Measurements from ENCODE around the gene SALL2.
"Not testable (repeated sequence)": the region's sequence is repeated elsewhere in the genome, so short reads cannot be mapped to it uniquely, and the experiment has no call there.

SALL2 gene

DNA sequence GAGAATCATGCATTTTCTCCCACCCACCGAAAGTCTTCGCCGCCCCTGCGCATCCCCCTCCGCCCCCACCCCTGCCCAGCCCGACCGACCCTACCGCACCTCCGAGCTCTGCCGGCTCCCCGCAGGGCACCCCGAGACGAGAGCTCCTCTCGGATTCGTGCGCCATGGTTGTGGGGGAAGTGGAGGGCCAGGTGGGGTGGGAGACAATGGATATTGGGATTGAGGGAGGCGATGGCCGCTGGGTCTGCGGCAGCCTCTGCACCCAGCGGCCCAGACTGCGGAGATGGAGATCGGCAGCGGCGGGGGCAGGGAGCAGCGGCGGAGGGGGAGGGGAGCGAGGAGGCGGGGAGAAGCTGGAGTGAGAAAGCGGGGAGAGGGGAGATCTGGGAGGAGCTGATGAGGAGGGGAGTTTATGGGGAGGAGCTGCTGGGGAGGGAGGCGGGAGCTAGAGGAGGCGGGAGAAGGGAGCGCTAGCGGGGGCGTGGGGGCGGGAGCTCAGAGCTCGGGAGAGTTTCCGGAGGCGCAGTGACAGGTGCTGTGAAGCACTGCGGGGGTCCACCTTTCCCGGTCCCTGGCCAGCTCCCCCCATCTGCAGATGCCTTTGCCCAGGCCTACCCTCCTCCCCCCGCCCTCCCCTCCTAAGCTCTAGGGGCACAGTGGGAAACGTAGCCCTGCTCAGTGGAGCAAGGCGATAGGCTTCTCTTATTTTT, at the start of gene SALL2:
Gene SALL2 (minus strand): TSS at position 385 of the 710 bp plus-strand sequence. CDS start 219 bp downstream, at position 166.
- H3K27me3 ChIP-seq (ENCODE audit: control insufficient read depth, insufficient read depth, low read length), result no peaks in the 10 kb centered on the region
- peak within 1 kb of the TSS; percentile 87 for H3K27ac ChIP-seq (ENCODE audit: low read depth, low read length)
- peaks cover 66% of the 10 kb centered on the region for H3K4me1 ChIP-seq (ENCODE audit: control insufficient read depth, insufficient read depth, low read length)
- peak within 1 kb of the TSS; percentile 82 for H3K4me3 ChIP-seq (ENCODE audit: low read depth, low read length)
- H3K9ac ChIP-seq (ENCODE audit: low read length), result peak within 1 kb of the TSS; percentile 84
- H3K36me3 ChIP-seq (ENCODE audit: control insufficient read depth, insufficient read depth, low read length), result peaks cover 44% of the 10 kb centered on the region
- no peaks in the 10 kb centered on the region for H3K9me3 ChIP-seq (ENCODE audit: control insufficient read depth, insufficient read depth, low read depth, low read length)

DNA sequence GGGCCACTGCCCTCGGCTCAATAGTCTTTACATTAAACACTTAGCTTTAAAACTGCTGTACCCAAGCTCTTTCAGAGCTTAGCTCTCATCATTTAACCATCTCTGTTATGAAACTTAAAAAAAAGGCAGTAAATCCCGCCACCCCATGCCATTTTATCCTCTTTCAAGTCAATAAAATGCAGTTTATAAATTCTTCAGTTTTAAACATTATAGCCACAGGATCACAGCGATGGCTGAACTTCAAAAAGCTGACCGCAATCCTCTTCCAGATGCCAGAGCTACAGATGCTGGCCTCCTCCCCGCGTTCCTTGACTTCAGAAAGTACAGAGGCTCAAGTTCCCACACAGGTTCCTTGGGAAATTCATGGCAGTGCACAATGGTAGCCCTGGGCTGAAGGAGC, 49.5 kb upstream of the SALL2 start:
- H3K36me3 ChIP-seq (ENCODE audit: control insufficient read depth, insufficient read depth, low read length), result no peaks in the 10 kb centered on the region
- H3K4me1 ChIP-seq (ENCODE audit: control insufficient read depth, insufficient read depth, low read length), result no peaks in the 10 kb centered on the region
- no peak overlapping the region for H3K4me3 ChIP-seq (ENCODE audit: low read depth, low read length)
- no peaks in the 10 kb centered on the region for H3K27me3 ChIP-seq (ENCODE audit: control insufficient read depth, insufficient read depth, low read length)
- H3K9ac ChIP-seq (ENCODE audit: low read length), result no peak overlapping the region
- no peaks in the 10 kb centered on the region; the same call in 1 of the 2 replicates for H3K9me3 ChIP-seq (ENCODE audit: control insufficient read depth, insufficient read depth, low read depth, low read length)
- no peak overlapping the region for H3K27ac ChIP-seq (ENCODE audit: low read depth, low read length)

DNA sequence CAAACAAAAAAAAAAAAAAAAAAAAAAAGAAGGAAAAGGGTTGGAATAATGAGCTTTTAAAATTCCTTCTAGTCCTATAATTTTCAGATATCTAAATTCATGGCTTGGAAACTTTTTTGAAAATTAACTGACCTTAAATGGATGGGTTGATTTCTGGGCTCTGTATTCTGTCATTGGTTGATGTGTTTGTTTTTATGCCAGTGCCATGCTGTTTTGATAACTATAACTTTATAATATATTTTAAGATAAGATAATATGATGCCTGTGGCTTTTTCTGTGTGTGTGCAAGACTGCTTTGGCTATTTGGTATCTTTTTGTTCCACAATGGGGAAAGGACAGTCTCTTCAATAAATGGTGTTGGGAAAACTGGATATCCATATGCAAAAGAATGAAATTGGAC, 46.5 kb upstream of the SALL2 start:
- no peak overlapping the region for H3K9ac ChIP-seq (ENCODE audit: low read length)
- no peaks in the 10 kb centered on the region for H3K4me1 ChIP-seq (ENCODE audit: control insufficient read depth, insufficient read depth, low read length)
- H3K27me3 ChIP-seq (ENCODE audit: control insufficient read depth, insufficient read depth, low read length), result no peaks in the 10 kb centered on the region
- no peak overlapping the region for H3K27ac ChIP-seq (ENCODE audit: low read depth, low read length)
- H3K4me3 ChIP-seq (ENCODE audit: low read depth, low read length), result no peak overlapping the region
- H3K9me3 ChIP-seq (ENCODE audit: control insufficient read depth, insufficient read depth, low read depth, low read length), result no peaks in the 10 kb centered on the region; the same call in 1 of the 2 replicates
- H3K36me3 ChIP-seq (ENCODE audit: control insufficient read depth, insufficient read depth, low read length), result no peaks in the 10 kb centered on the region

DNA sequence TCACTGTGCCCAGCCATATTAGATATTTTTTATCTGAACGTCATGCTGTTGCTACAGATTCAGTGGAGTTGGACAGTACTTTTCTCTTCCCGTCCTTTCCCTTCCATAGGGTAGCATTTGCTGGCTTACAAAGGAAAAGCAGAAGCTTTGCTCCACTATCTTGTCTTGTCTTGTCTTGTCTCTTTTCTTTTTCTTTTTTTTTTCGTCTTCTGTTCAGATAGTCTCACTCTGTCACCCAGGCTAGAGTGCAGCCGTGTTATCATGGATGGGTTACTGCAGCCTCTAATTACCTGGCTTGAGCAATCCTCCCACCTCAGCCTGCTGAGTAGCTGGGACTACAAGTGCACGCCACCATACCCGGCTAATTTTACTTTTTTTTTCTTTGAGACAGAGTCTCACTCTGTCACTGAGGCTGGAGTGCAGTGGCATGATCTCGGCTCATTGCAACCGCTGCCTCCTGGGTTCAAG, 32.6 kb upstream of the SALL2 start:
- Histone ChIP-seq H3K4me3 (ENCODE audit: low read depth, low read length) (no peak overlapping the region), H3K4me1 (ENCODE audit: control insufficient read depth, insufficient read depth, low read length) (peaks cover 18% of the 10 kb centered on the region), H3K27me3 (ENCODE audit: control insufficient read depth, insufficient read depth, low read length) (no peaks in the 10 kb centered on the region), H3K9me3 (ENCODE audit: control insufficient read depth, insufficient read depth, low read depth, low read length) (no peaks in the 10 kb centered on the region), H3K27ac (ENCODE audit: low read depth, low read length) (0 out of 2 replicates have a peak overlapping the region, but pooled peaks have one; percentile 49), H3K36me3 (ENCODE audit: control insufficient read depth, insufficient read depth, low read length) (no peaks in the 10 kb centered on the region), H3K9ac (ENCODE audit: low read length) (peak overlapping the region; percentile 8)

- no peaks in the 10 kb centered on the region for H3K27me3 ChIP-seq (ENCODE audit: control insufficient read depth, insufficient read depth, low read length)
- peak overlapping the region; percentile 14 for H3K4me3 ChIP-seq (ENCODE audit: low read depth, low read length)
- no peaks in the 10 kb centered on the region for H3K9me3 ChIP-seq (ENCODE audit: control insufficient read depth, insufficient read depth, low read depth, low read length)
- H3K4me1 ChIP-seq (ENCODE audit: control insufficient read depth, insufficient read depth, low read length), result peaks cover 27% of the 10 kb centered on the region
- H3K9ac ChIP-seq (ENCODE audit: low read length), result peak overlapping the region; percentile 61
- H3K36me3 ChIP-seq (ENCODE audit: control insufficient read depth, insufficient read depth, low read length), result no peaks in the 10 kb centered on the region
- peak overlapping the region; percentile 91 for H3K27ac ChIP-seq (ENCODE audit: low read depth, low read length)
Measured at GRCh38 chr14:21557084-21557901, 31.1 kb upstream of the SALL2 start.

- Histone ChIP-seq H3K27ac (ENCODE audit: low read depth, low read length) (peak overlapping the region; percentile 91), H3K9ac (ENCODE audit: low read length) (peak overlapping the region; percentile 61)
Measured at GRCh38 chr14:21556378-21557083, 30.4 kb upstream of the SALL2 start.

DNA sequence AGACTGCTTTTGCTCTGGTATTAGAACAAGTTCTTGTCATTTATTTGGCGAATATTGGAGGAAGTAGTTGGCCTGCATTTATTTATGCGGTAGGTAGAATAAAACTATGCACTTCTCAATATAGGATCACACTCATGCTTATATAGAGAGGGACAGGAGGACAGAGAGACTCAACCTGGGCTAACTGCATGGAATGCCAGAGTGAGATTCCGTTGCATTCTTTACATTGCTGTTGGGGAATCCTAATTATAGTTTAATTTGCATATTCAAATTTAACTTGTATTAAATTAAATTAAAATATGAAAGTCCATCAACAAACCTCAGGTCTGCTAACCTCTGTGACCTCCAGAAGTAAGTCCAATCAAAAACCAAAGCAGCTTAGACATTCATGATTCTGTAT, 27.1 kb upstream of the SALL2 start:
- Histone ChIP-seq H3K4me3 (ENCODE audit: low read depth, low read length) (no peak overlapping the region), H3K36me3 (ENCODE audit: control insufficient read depth, insufficient read depth, low read length) (no peaks in the 10 kb centered on the region), H3K4me1 (ENCODE audit: control insufficient read depth, insufficient read depth, low read length) (peaks cover 27% of the 10 kb centered on the region), H3K9me3 (ENCODE audit: control insufficient read depth, insufficient read depth, low read depth, low read length) (no peaks in the 10 kb centered on the region), H3K27ac (ENCODE audit: low read depth, low read length) (no peak overlapping the region), H3K27me3 (ENCODE audit: control insufficient read depth, insufficient read depth, low read length) (no peaks in the 10 kb centered on the region), H3K9ac (ENCODE audit: low read length) (no peak overlapping the region)

More at GRCh38 chr14:21556378-21557083, 30.4 kb upstream of the SALL2 start:
- no peaks in the 10 kb centered on the region for H3K9me3 ChIP-seq (ENCODE audit: control insufficient read depth, insufficient read depth, low read depth, low read length)
- H3K36me3 ChIP-seq (ENCODE audit: control insufficient read depth, insufficient read depth, low read length), result no peaks in the 10 kb centered on the region
- H3K27me3 ChIP-seq (ENCODE audit: control insufficient read depth, insufficient read depth, low read length), result no peaks in the 10 kb centered on the region
- peaks cover 27% of the 10 kb centered on the region for H3K4me1 ChIP-seq (ENCODE audit: control insufficient read depth, insufficient read depth, low read length)
- peak overlapping the region; percentile 14; the same call in 1 of the 2 replicates for H3K4me3 ChIP-seq (ENCODE audit: low read depth, low read length)

GRCh38 chr14:21544588-21544987, 18.4 kb upstream of the SALL2 start:
- H3K9ac ChIP-seq (ENCODE audit: low read length); H3K27ac ChIP-seq (ENCODE audit: low read depth, low read length); H3K27me3 ChIP-seq (ENCODE audit: control insufficient read depth, insufficient read depth, low read length); H3K9me3 ChIP-seq (ENCODE audit: control insufficient read depth, insufficient read depth, low read depth, low read length); H3K4me3 ChIP-seq (ENCODE audit: low read depth, low read length); H3K36me3 ChIP-seq (ENCODE audit: control insufficient read depth, insufficient read depth, low read length): not testable (repeated sequence)
- peaks cover 20% of the 10 kb centered on the region for H3K4me1 ChIP-seq (ENCODE audit: control insufficient read depth, insufficient read depth, low read length)

DNA sequence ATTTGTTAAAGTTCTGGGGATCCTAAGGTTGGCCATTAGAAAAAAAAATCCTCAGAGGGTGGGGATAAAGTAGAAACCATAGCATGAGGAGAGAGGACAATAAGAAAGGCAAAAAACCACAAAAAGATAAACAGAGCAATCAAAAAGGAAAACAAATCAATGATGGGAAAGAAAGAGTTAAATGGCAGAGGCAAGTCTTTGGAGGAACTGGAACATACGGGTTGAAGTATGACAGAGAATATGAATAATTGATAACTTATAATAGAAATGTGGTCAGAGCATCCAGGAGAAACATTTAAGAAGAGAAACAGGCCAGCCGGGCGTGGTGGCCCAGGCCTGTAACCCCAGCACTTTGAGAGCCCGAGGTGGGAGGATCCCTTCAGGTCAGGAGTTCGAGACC, 17.8 kb upstream of the SALL2 start:
- Histone ChIP-seq H3K36me3 (ENCODE audit: control insufficient read depth, insufficient read depth, low read length) (no peaks in the 10 kb centered on the region), H3K4me1 (ENCODE audit: control insufficient read depth, insufficient read depth, low read length) (peaks cover 26% of the 10 kb centered on the region), H3K9me3 (ENCODE audit: control insufficient read depth, insufficient read depth, low read depth, low read length) (peaks cover 10% of the 10 kb centered on the region), H3K9ac (ENCODE audit: low read length) (no peak overlapping the region), H3K4me3 (ENCODE audit: low read depth, low read length) (0 out of 2 replicates have a peak overlapping the region, but pooled peaks have one; percentile 37), H3K27me3 (ENCODE audit: control insufficient read depth, insufficient read depth, low read length) (no peaks in the 10 kb centered on the region), H3K27ac (ENCODE audit: low read depth, low read length) (0 out of 2 replicates have a peak overlapping the region, but pooled peaks have one; percentile 2)

DNA sequence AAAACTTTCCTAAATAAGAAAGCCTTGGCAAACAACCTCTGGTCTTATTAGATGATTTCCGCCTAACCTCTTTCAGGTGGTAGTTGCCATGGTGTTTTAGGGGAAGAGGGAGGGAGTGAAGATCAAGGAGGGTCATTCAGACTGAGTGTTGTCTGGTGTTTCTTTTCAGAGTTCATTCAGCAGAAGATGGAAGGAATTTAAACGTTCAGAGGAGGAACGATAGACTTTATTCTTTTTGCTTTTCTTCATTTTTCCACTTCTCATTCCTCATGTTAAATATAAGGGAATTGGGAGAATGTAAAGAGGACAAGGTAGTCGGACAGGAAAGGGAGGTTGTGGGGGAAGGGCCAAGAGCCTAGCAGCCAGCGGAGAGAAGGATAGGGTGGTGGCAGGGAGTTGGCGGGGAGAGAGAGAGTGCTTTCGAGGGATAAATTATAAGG, 17.4 kb upstream of the SALL2 start:
- Histone ChIP-seq H3K27me3 (ENCODE audit: control insufficient read depth, insufficient read depth, low read length) (no peaks in the 10 kb centered on the region), H3K27ac (ENCODE audit: low read depth, low read length) (0 out of 2 replicates have a peak overlapping the region, but pooled peaks have one; percentile 2), H3K9ac (ENCODE audit: low read length) (no peak overlapping the region), H3K9me3 (ENCODE audit: control insufficient read depth, insufficient read depth, low read depth, low read length) (peaks cover 10% of the 10 kb centered on the region), H3K4me3 (ENCODE audit: low read depth, low read length) (peak overlapping the region; percentile 37), H3K4me1 (ENCODE audit: control insufficient read depth, insufficient read depth, low read length) (peaks cover 30% of the 10 kb centered on the region), H3K36me3 (ENCODE audit: control insufficient read depth, insufficient read depth, low read length) (no peaks in the 10 kb centered on the region)
